T-cell (primary cell): ENCODE results near the gene ALG12. TPM values are rescaled to one million over a fixed set of nuclear protein-coding genes. Genes with fewer than 3 reads are reported as not detected.
A peak's percentile ranks its signal among the peaks of the same experiment; 100 is the strongest.

Source experiments
- ATAC-seq, 4 experiments: fragments of 200-7000 bp in 3 of 4; fragments of 150-1000 bp in 1 of 4; cut with Tn5 transposase; replicated peaks in 1 of 4; 1 replicate in 3 of 4; 2 replicates in 1 of 4; pipeline ENCODE4 v1.10.0; 2021; ENCODE audit warnings: moderate library complexity in 3 of 4, mild to moderate bottlenecking in 2 of 4, moderate number of reproducible peaks in 1 of 4
- CTCF ChIA-PET, 2 donors: fragments of 300-600 bp; sonication (Branson Sonifier 250); formaldehyde crosslinking; loops; one replicate each; lab custom pipeline; 2022; ENCODE audit warnings: antibody characterized with exemption in 2 of 2; lab: Charles Lee
- POLR2A ChIA-PET, 2 donors: fragments of 300-600 bp; sonication (Branson Sonifier 250); formaldehyde crosslinking; loops; one replicate each; lab custom pipeline; 2022; ENCODE audit warnings: antibody characterized with exemption in 2 of 2; lab: Charles Lee
- DNase-seq, 35 experiments: peaks; one replicate each; pipeline versions ENCODE4 v3.0.0 to v3.0.0-alpha.2; 2013 to 2023
- H3K27ac ChIP-seq: one replicate; pipeline ENCODE4 v1.5.1; 2013; ENCODE audit warnings: low read length
- H3K27me3 ChIP-seq, 2 experiments: replicated peaks in 1 of 2; 1 replicate in 1 of 2; 2 replicates in 1 of 2; pipeline versions ENCODE4 v1.6.1 to v1.7.0; 2013; ENCODE audit warnings: low read length in 1 of 2, mixed read lengths in 1 of 2; ENCODE audit not compliant: control insufficient read depth in 2 of 2, insufficient read depth in 2 of 2; ENCODE audit errors: extremely low read depth in 1 of 2
- H3K36me3 ChIP-seq, 2 donors: 1 replicate in 1 of 2; 2 replicates in 1 of 2; pipeline versions ENCODE4 v1.6.1 to v1.7.0; 2013; ENCODE audit warnings: low read length in 1 of 2; ENCODE audit not compliant: control insufficient read depth in 2 of 2, insufficient read depth in 1 of 2; ENCODE audit errors: extremely low read depth in 1 of 2
- H3K4me1 ChIP-seq, 2 experiments: 1 replicate in 1 of 2; 2 replicates in 1 of 2; pipeline versions ENCODE4 v1.6.1 to v1.7.0; 2013; ENCODE audit warnings: low read length in 2 of 2, mixed read lengths in 1 of 2; ENCODE audit not compliant: insufficient read depth in 2 of 2, control insufficient read depth in 1 of 2; ENCODE audit errors: extremely low read depth in 1 of 2
- H3K4me3 ChIP-seq, 2 donors: 1 replicate in 1 of 2; 2 replicates in 1 of 2; pipeline versions ENCODE4 v1.5.1 to v1.7.0; 2013; ENCODE audit warnings: mild to moderate bottlenecking in 2 of 2, low read length in 1 of 2, moderate library complexity in 1 of 2; ENCODE audit not compliant: control insufficient read depth in 1 of 2; ENCODE audit errors: extremely low read depth in 1 of 2
- H3K9me3 ChIP-seq: 2 replicates; pipeline ENCODE4 v1.7.0; 2013
- H3K27ac Mint-ChIP-seq, 2 donors: one replicate each; pipeline ENCODE4 v1.8.0; 2020 to 2021; ENCODE audit warnings: mild to moderate bottlenecking in 2 of 2, mixed read lengths in 2 of 2
- H3K27me3 Mint-ChIP-seq, 2 donors: one replicate each; pipeline ENCODE4 v1.8.0; 2021 to 2022; ENCODE audit warnings: mixed read lengths in 2 of 2
- H3K36me3 Mint-ChIP-seq: one replicate; pipeline ENCODE4 v1.8.0; 2021; ENCODE audit warnings: mixed read lengths
- H3K4me1 Mint-ChIP-seq, 3 donors: one replicate each; pipeline ENCODE4 v1.8.0; 2020 to 2022; ENCODE audit warnings: mixed read lengths in 3 of 3, mild to moderate bottlenecking in 1 of 3
- H3K4me3 Mint-ChIP-seq, 3 donors: one replicate each; pipeline ENCODE4 v1.8.0; 2020 to 2022; ENCODE audit warnings: mild to moderate bottlenecking in 3 of 3, mixed read lengths in 3 of 3, moderate library complexity in 3 of 3
- H3K9me3 Mint-ChIP-seq, 3 donors: one replicate each; pipeline ENCODE4 v1.8.0; 2020 to 2022; ENCODE audit warnings: mixed read lengths in 3 of 3
- WGBS: methylation state at CpG from one replicate; pipeline ENCODE4 v1.1.5; 2013; ENCODE audit warnings: missing lambda C conversion rate; ENCODE audit not compliant: insufficient coverage; 5-methylcytosine and 5-hydroxymethylcytosine counted together
- total RNA-seq, 35 experiments: library from RNA in 6 of 35; stranded (reverse) in 6 of 35; fragments of 120-200 nt in 1 of 35; gene quantifications; one replicate each; pipeline versions ENCODE4 v1.2.1 to v1.2.4 and lab custom pipeline; 2013 to 2026

The ALG12 gene
- total RNA-seq, 5 donors from 2014 or later (not counting 1 experiment from before 2014, with no cell fraction given), result 15.7 to 22.1 (median 15.9) TPM

- Histone ChIP-seq H3K27ac (no peak overlapping the region), H3K4me3 (no peak overlapping the region), H3K27me3 (no peaks in the 10 kb centered on the region), H3K36me3 (peaks cover 2 to 7% of the 10 kb centered on the region in 2 donors), H3K4me1 (peaks cover 6 to 24% of the 10 kb centered on the region in 2 experiments), H3K9me3 (no peaks in the 10 kb centered on the region)
- Mint-ChIP-seq H3K4me1 (peaks cover 57 to 64% (median 62%) of the 10 kb centered on the region in 3 donors), H3K27ac (peak overlapping the region; percentile 28 to 61), H3K27me3 (no peaks in the 10 kb centered on the region), H3K4me3 (no peak overlapping the region), H3K9me3 (peaks cover 7 to 15% (median 8%) of the 10 kb centered on the region in 3 donors), H3K36me3 (peaks cover 17% of the 10 kb centered on the region)
- ChIA-PET CTCF (no interaction called here), POLR2A (interaction anchor here in 1 of 2 donors (0.6 kb wide), 1 partner anchor 47 kb away, joined by 6 read pairs; no protein-coding TSS in a partner anchor)
- WGBS, result 95% methylated on average over 24 of the region's 29 CpGs
- ATAC-seq (no peak), DNase-seq (no peak)
Observed at GRCh38 chr22:49861642-49862495, 56.4 kb downstream of the ALG12 start.

- WGBS, result 91% methylated on average over 6 of the region's 14 CpGs
- H3K27me3 Mint-ChIP-seq, result no peaks in the 10 kb centered on the region
- Histone ChIP-seq H3K9me3 (no peaks in the 10 kb centered on the region), H3K36me3 (peaks cover 4 to 9% of the 10 kb centered on the region in 2 donors), H3K4me1 (peaks cover 17 to 39% of the 10 kb centered on the region in 2 experiments), H3K4me3 (no peak overlapping the region), H3K27me3 (no peaks in the 10 kb centered on the region), H3K27ac (no peak overlapping the region)
- peaks cover 63 to 69% (median 66%) of the 10 kb centered on the region in 3 donors for H3K4me1 Mint-ChIP-seq
- no peak for ATAC-seq
- peaks cover 3% of the 10 kb centered on the region for H3K36me3 Mint-ChIP-seq
- H3K9me3 Mint-ChIP-seq, result no peaks in the 10 kb centered on the region
- POLR2A ChIA-PET, result no interaction called here
- no peak for DNase-seq
- peak overlapping the region in 1 of 2 donors; percentile 62 for H3K27ac Mint-ChIP-seq
- H3K4me3 Mint-ChIP-seq, result no peak overlapping the region
- CTCF ChIA-PET, result no interaction called here
Observed at GRCh38 chr22:49858827-49859226, 59.4 kb downstream of the ALG12 start.

GRCh38 chr22:49856766-49857618 lies 61.2 kb downstream of the ALG12 start:
- H3K27ac Mint-ChIP-seq, result peak overlapping the region in 1 of 2 donors; percentile 16
- no peak overlapping the region for H3K4me3 Mint-ChIP-seq
- peaks cover 4 to 9% of the 10 kb centered on the region in 2 donors for H3K36me3 ChIP-seq
- H3K9me3 Mint-ChIP-seq, result no peaks in the 10 kb centered on the region
- no peak for DNase-seq
- H3K27ac ChIP-seq, result no peak overlapping the region
- peaks cover 13 to 39% of the 10 kb centered on the region in 2 experiments for H3K4me1 ChIP-seq
- H3K36me3 Mint-ChIP-seq, result peaks cover 3% of the 10 kb centered on the region
- no peak overlapping the region for H3K4me3 ChIP-seq
- no peaks in the 10 kb centered on the region for H3K9me3 ChIP-seq
- H3K4me1 Mint-ChIP-seq, result peaks cover 58 to 62% (median 59%) of the 10 kb centered on the region in 3 donors
- WGBS, result 90% methylated on average over 24 of the region's 31 CpGs
- ChIA-PET CTCF (no interaction called here), POLR2A (interaction anchor here in 1 of 2 donors (0.5 to 0.6 kb wide), 2 partner anchors 35 to 81 kb away, joined by 3 to 4 read pairs; no protein-coding TSS in a partner anchor)
- ATAC-seq, result no peak
- no peaks in the 10 kb centered on the region for H3K27me3 Mint-ChIP-seq
- H3K27me3 ChIP-seq, result no peaks in the 10 kb centered on the region

- no peaks in the 10 kb centered on the region for H3K9me3 ChIP-seq
- Mint-ChIP-seq H3K4me3 (peak overlapping the region in 2 of 3 donors; percentile 96 to 98), H3K27ac (peak overlapping the region; percentile 28 to 97), H3K9me3 (no peaks in the 10 kb centered on the region), H3K36me3 (peaks cover 3% of the 10 kb centered on the region), H3K4me1 (peaks cover 57 to 62% (median 58%) of the 10 kb centered on the region in 3 donors), H3K27me3 (no peaks in the 10 kb centered on the region)
- H3K4me1 ChIP-seq, result peaks cover 13 to 44% of the 10 kb centered on the region in 2 experiments
- CTCF ChIA-PET, result no interaction called here
- H3K36me3 ChIP-seq, result peaks cover 4 to 9% of the 10 kb centered on the region in 2 donors
- WGBS, result 91% methylated on average over 14 of the region's 23 CpGs
- no peak overlapping the region for H3K4me3 ChIP-seq
- H3K27ac ChIP-seq, result no peak overlapping the region
- no peak for DNase-seq
- ATAC-seq, result no peak
- POLR2A ChIA-PET, result no interaction called here
- peaks cover 0 to under 1% of the 10 kb centered on the region in 2 experiments for H3K27me3 ChIP-seq
Observed at GRCh38 chr22:49856343-49856742, 61.9 kb downstream of the ALG12 start.

GRCh38 chr22:49855251-49855911 lies 62.9 kb downstream of the ALG12 start:
- POLR2A ChIA-PET, result interaction anchor here in 1 of 2 donors (0.5 to 1.1 kb wide), 2 partner anchors 17 to 33 kb away, joined by 3 read pairs; no protein-coding TSS in a partner anchor
- peaks cover 13 to 50% of the 10 kb centered on the region in 2 experiments for H3K4me1 ChIP-seq
- DNase-seq (peak in 3 of 35 experiments; percentile 28 to 38 (median 30)), ATAC-seq (no peak)
- no peaks in the 10 kb centered on the region for H3K9me3 ChIP-seq
- peak overlapping the region; percentile 96 to 98 (median 96) for H3K4me3 Mint-ChIP-seq
- H3K27ac ChIP-seq, result peak overlapping the region; percentile 6
- peak overlapping the region; percentile 0 to 25 for H3K4me3 ChIP-seq
- peaks cover 4 to 9% of the 10 kb centered on the region in 2 donors for H3K36me3 ChIP-seq
- CTCF ChIA-PET, result interaction anchor here in 1 of 2 donors (0.7 kb wide), 2 partner anchors 9 to 13 kb away, joined by 3 read pairs; no protein-coding TSS in a partner anchor
- peaks cover 0 to 4% of the 10 kb centered on the region in 2 donors for H3K27me3 Mint-ChIP-seq
- peaks cover 0 to 7% of the 10 kb centered on the region in 2 experiments for H3K27me3 ChIP-seq
- peaks cover 57 to 65% (median 62%) of the 10 kb centered on the region in 3 donors for H3K4me1 Mint-ChIP-seq
- peak overlapping the region; percentile 93 to 97 for H3K27ac Mint-ChIP-seq
- WGBS, result 80% methylated on average over 1 of the region's 9 CpGs
- peaks cover 3% of the 10 kb centered on the region for H3K36me3 Mint-ChIP-seq
- no peaks in the 10 kb centered on the region for H3K9me3 Mint-ChIP-seq
